Measurements from ENCODE around the gene LY6G6F. TPM values are rescaled to one million over a fixed set of nuclear protein-coding genes. Genes with fewer than 3 reads are reported as not detected.

LY6G6F gene
- total and polyA plus RNA-seq, 10 of the 15 experiments (the other 5 are each of a cell fraction or from before 2014, with no cell fraction given) = not detected

DNA sequence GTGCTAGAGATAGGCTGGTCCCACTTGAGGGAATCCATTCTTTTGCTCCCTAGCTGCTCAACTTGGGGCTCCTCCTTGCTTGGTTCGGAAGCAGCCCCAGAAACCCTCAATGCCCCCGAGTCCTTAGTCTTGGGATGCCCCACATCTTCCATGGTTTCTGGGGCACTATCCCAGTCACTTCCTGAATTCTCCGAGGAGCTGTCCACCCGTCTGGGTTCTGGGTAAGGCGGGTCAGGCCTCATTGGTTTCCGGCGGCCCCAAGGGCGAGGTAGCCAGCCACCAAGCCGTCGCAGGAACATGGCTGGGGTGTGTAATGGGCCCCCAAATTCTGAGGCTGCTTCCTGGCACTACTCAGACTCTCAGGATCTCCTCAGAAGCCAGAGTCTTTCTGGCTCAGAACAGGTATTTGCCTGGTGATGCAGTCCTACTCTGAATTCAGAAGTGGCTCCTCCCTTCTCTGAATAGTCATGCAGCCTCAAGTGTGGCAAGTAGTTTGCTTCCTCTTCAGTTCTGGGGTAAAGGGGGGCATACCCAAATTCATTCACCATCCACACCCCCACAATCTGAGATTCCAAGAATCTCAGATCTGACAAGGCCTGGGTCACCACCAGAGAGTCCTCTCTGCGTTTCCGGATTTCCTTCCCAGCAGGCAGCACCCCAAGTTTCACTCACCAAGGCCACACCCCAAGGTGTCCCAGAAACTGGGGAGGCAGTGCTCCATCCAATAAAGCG is 46.9 kb upstream of the LY6G6F start:
- ChIA-PET POLR2A (interaction anchor here (0.6 to 5.9 kb wide), 9 partner anchors 7 to 165 kb away, joined by 3 to 107 read pairs (median 4); partner anchors contain the start of genes APOM, BAG6, CLIC1 and MSH5), CTCF (interaction anchor here (1.1 to 2.2 kb wide), 3 partner anchors 7 to 85 kb away, joined by 4 to 19 read pairs (median 5); partner anchors contain the start of gene BAG6), SMC1A (ENCODE audit: uncharacterized antibody, unreplicated experiment) (interaction anchor here (2.5 kb wide), 1 partner anchor 8 kb away, joined by 14 read pairs; the partner anchor contains the start of gene BAG6), RAD21 (ENCODE audit: unreplicated experiment) (interaction anchor here (0.7 to 2.1 kb wide), 7 partner anchors 7 to 203 kb away, joined by 3 to 8 read pairs (median 4); partner anchors contain the start of genes AIF1, BAG6, MSH5 and NEU1)
- H2AFZ ChIP-seq (ENCODE audit: control insufficient read depth, low read depth, low read length) = 0 out of 2 replicates have a peak overlapping the region, but pooled peaks have one; percentile 6
- H3K27me3 ChIP-seq (replicated peaks in 1 of 2; ENCODE audit: control insufficient read depth in 2 of 2, insufficient read depth in 2 of 2, low read length in 1 of 2) = no peaks in the 10 kb centered on the region
- H3K4me3 ChIP-seq = peak overlapping the region; percentile 79
- in situ Hi-C loops (cut with MboI) = no loop called here
- H3K36me3 ChIP-seq (ENCODE audit: control insufficient read depth in 2 of 2, insufficient read depth in 2 of 2, low read length in 1 of 2) = peaks cover 0 to 12% of the 10 kb centered on the region in 2 experiments
- peak overlapping the region; percentile 95 for H3K9ac ChIP-seq (ENCODE audit: control insufficient read depth, insufficient read depth, low read length)
- peak overlapping the region; percentile 99 for H3K4me2 ChIP-seq (ENCODE audit: control insufficient read depth, insufficient read depth)
- TF ChIP-seq IKZF2 (IDR thresholded peaks at IDR 0.05) (0 out of 4 replicates have a peak, but pooled peaks of 1 of the 2 experiments have one; percentile 32), NFXL1 (IDR thresholded peaks at IDR 0.05; ENCODE audit: borderline replicate concordance) (no peak), SIN3A (IDR thresholded peaks at IDR 0.05; ENCODE audit: low read depth, low read length) (peak; percentile 27; the same call in 1 of the 2 replicates), EGR1 (IDR thresholded peaks at IDR 0.05; ENCODE audit: borderline replicate concordance in 1 of 2, low read depth in 2 of 2, low read length in 2 of 2) (no peak), IKZF1 (conservative IDR thresholded peaks at IDR 0.05) (peak; percentile 38; the same call in 1 of the 2 replicates), MTA2 (IDR thresholded peaks at IDR 0.05; ENCODE audit: low read depth) (peak; percentile 17; the same call in 1 of the 2 replicates), EED (IDR thresholded peaks at IDR 0.05; ENCODE audit: low read depth) (peak; percentile 38; the same call in 1 of the 2 replicates), CBX5 (IDR thresholded peaks at IDR 0.05; ENCODE audit: low read depth) (no peak), PAX5 (IDR thresholded peaks at IDR 0.05; ENCODE audit: borderline replicate concordance, low read depth, low read length) (no peak), SPI1 (IDR thresholded peaks at IDR 0.05; ENCODE audit: borderline replicate concordance, insufficient read depth, low read depth, low read length) (0 out of 2 replicates have a peak, but pooled peaks have one; percentile 2), ZNF384 (IDR thresholded peaks at IDR 0.05; ENCODE audit: borderline replicate concordance, low read depth, low read length) (no peak)
- TF ChIP-seq, protein P1, sequence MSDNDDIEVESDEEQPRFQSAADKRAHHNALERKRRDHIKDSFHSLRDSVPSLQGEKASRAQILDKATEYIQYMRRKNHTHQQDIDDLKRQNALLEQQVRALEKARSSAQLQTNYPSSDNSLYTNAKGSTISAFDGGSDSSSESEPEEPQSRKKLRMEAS (IDR thresholded peaks at IDR 0.05; ENCODE audit: low read depth, low read length) = peak; percentile 29; the same call in 1 of the 2 replicates
- TF ChIP-seq, protein P2, sequence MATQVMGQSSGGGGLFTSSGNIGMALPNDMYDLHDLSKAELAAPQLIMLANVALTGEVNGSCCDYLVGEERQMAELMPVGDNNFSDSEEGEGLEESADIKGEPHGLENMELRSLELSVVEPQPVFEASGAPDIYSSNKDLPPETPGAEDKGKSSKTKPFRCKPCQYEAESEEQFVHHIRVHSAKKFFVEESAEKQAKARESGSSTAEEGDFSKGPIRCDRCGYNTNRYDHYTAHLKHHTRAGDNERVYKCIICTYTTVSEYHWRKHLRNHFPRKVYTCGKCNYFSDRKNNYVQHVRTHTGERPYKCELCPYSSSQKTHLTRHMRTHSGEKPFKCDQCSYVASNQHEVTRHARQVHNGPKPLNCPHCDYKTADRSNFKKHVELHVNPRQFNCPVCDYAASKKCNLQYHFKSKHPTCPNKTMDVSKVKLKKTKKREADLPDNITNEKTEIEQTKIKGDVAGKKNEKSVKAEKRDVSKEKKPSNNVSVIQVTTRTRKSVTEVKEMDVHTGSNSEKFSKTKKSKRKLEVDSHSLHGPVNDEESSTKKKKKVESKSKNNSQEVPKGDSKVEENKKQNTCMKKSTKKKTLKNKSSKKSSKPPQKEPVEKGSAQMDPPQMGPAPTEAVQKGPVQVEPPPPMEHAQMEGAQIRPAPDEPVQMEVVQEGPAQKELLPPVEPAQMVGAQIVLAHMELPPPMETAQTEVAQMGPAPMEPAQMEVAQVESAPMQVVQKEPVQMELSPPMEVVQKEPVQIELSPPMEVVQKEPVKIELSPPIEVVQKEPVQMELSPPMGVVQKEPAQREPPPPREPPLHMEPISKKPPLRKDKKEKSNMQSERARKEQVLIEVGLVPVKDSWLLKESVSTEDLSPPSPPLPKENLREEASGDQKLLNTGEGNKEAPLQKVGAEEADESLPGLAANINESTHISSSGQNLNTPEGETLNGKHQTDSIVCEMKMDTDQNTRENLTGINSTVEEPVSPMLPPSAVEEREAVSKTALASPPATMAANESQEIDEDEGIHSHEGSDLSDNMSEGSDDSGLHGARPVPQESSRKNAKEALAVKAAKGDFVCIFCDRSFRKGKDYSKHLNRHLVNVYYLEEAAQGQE (IDR thresholded peaks at IDR 0.05; ENCODE audit: low read depth, low read length) = peak; percentile 75
- 5% methylated on average over 13 of the region's 13 CpGs for WGBS (ENCODE audit: insufficient coverage, insufficient replicate concordance, low lambda C conversion rate, missing lambda C conversion rate)
- no peaks in the 10 kb centered on the region; the same call in 2 of the 3 replicates for H3K9me3 ChIP-seq (replicated peaks; ENCODE audit: control insufficient read depth, insufficient read depth, low read length)
- H3K27ac ChIP-seq (ENCODE audit: control insufficient read depth, insufficient read depth) = peak overlapping the region; percentile 94
- ATAC-seq = peak; percentile 32
- no peak for DNase-seq (ENCODE audit: low read depth, low spot score)
- FAIRE-seq = no peak
- no peaks in the 10 kb centered on the region for H4K20me1 ChIP-seq (ENCODE audit: control insufficient read depth, insufficient read depth)
- intact Hi-C loops (cut with micrococcal nuclease; ENCODE audit: unreplicated experiment) = no loop called here
- peaks cover 55% of the 10 kb centered on the region for H3K79me2 ChIP-seq (ENCODE audit: control insufficient read depth, insufficient read depth, low read length)
- no TSS peak for BruUV-seq (replicated peaks)
- H3K4me1 ChIP-seq (ENCODE audit: control insufficient read depth, insufficient read depth, low read length) = peaks cover 42% of the 10 kb centered on the region

All from GM12878 (cell line).